Duodenal mucosa (tissue), 2 donors: ENCODE results near the gene RAB30.
"Not testable (repeated sequence)": the region's sequence is repeated elsewhere in the genome, so short reads cannot be mapped to it uniquely, and the experiment has no call there.

Experiments
- H3K27ac ChIP-seq: one replicate; pipeline ENCODE4 v1.7.0; 2013; ENCODE audit warnings: low read depth, low read length
- H3K27me3 ChIP-seq, 2 donors: one replicate each; pipeline ENCODE4 v1.7.0; 2013; ENCODE audit warnings: low read length in 2 of 2, control low read depth in 1 of 2; ENCODE audit not compliant: insufficient read depth in 2 of 2, control insufficient read depth in 1 of 2
- H3K36me3 ChIP-seq, 2 donors: one replicate each; pipeline ENCODE4 v1.7.0; 2013; ENCODE audit warnings: low read length in 2 of 2, control low read depth in 1 of 2; ENCODE audit not compliant: insufficient read depth in 2 of 2, control insufficient read depth in 1 of 2
- H3K4me1 ChIP-seq, 2 donors: one replicate each; pipeline ENCODE4 v1.7.0; 2013; ENCODE audit warnings: low read length in 2 of 2, control low read depth in 1 of 2; ENCODE audit not compliant: insufficient read depth in 2 of 2, control insufficient read depth in 1 of 2
- H3K4me3 ChIP-seq, 2 donors: one replicate each; pipeline ENCODE4 v1.7.0; 2013; ENCODE audit warnings: low read length in 2 of 2, low read depth in 1 of 2
- H3K9ac ChIP-seq, 2 donors: one replicate each; pipeline ENCODE4 v1.7.0; 2013; ENCODE audit warnings: low read length in 2 of 2, low read depth in 1 of 2
- H3K9me3 ChIP-seq, 2 donors: one replicate each; pipeline ENCODE4 v1.7.0; 2013; ENCODE audit warnings: low read length in 2 of 2, control low read depth in 1 of 2; ENCODE audit not compliant: control insufficient read depth in 1 of 2

The RAB30 gene

GRCh38 chr11:83012168-83013067 is 59.3 kb downstream of the RAB30 start:
- no peak overlapping the region for H3K9ac ChIP-seq
- no peaks in the 10 kb centered on the region for H3K36me3 ChIP-seq
- H3K4me1 ChIP-seq: peaks cover 12 to 14% of the 10 kb centered on the region in 2 donors
- no peaks in the 10 kb centered on the region for H3K9me3 ChIP-seq
- no peak overlapping the region for H3K27ac ChIP-seq
- H3K4me3 ChIP-seq: no peak overlapping the region
- H3K27me3 ChIP-seq: no peaks in the 10 kb centered on the region

DNA sequence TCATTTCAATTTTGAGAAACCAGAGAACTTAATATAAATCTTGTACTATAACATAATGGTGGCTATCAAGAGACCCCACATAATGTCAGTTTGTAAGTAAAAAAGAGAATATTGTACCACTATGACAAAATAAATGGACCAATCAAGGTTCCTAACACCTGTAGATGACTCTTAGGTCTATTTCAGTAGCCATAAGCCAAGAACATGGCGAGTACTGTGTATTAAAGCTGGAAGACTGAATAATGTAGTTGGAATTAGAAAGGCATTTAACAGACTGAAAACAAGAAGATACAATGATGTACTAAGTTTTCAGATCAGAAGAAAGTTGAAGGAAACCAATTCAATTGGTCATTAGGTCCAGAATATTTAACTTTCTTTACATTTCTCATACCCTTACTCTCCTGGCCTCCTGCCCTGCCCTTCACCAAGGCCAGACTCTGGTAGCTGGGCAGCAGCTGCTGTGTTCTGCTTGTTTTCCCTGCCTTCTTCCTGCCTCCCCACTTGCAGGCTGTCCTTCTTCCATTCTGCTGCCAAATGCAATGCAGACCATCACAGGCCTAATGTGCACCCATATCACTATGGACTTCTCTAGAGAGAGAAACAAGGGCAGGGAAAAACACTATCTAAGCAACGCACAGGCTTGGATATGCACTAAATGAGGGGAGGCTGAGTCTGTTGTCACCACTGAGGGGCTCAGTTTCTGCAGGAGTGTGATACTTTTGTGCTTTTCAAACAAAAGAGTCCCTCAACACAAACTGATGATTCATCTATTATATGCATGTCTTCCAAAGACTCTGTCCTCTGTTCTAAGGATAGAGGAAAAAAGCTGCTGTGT is 60.1 kb downstream of the RAB30 start:
- no peaks in the 10 kb centered on the region for H3K36me3 ChIP-seq
- H3K27ac ChIP-seq: no peak overlapping the region
- no peak overlapping the region for H3K9ac ChIP-seq
- peaks cover 17 to 22% of the 10 kb centered on the region in 2 donors for H3K4me1 ChIP-seq
- H3K9me3 ChIP-seq: no peaks in the 10 kb centered on the region
- H3K4me3 ChIP-seq: no peak overlapping the region
- no peaks in the 10 kb centered on the region for H3K27me3 ChIP-seq

DNA sequence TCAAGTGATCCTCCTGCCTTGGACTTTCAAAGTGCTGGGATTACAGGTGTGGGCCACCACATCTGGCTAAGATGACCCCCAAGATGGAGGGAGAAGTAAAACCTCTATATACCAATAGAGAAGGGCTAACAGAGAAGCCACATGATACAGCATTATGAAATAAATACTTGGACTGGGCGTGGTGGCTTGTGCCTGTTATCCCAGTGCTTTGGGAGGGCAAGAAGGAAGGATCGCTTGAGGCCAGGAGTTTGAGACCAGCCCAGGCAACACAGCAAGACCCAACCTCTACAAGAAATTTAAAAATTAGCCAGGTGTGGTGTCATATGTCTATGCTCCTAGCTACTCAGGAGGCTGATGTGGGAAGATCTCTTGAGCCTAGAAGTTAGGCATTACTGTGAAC is 61.7 kb downstream of the RAB30 start:
- Histone ChIP-seq H3K4me3 (no peak overlapping the region), H3K27me3 (no peaks in the 10 kb centered on the region), H3K36me3 (no peaks in the 10 kb centered on the region), H3K27ac (no peak overlapping the region), H3K9me3 (no peaks in the 10 kb centered on the region), H3K4me1 (peaks cover 17 to 25% of the 10 kb centered on the region in 2 donors), H3K9ac (no peak overlapping the region)

GRCh38 chr11:83009136-83009535 is 62.6 kb downstream of the RAB30 start:
- not testable (repeated sequence) for H3K9ac ChIP-seq, H3K9me3 ChIP-seq, H3K27me3 ChIP-seq, H3K27ac ChIP-seq, H3K36me3 ChIP-seq, H3K4me3 ChIP-seq
- peaks cover 17 to 32% of the 10 kb centered on the region in 2 donors for H3K4me1 ChIP-seq

DNA sequence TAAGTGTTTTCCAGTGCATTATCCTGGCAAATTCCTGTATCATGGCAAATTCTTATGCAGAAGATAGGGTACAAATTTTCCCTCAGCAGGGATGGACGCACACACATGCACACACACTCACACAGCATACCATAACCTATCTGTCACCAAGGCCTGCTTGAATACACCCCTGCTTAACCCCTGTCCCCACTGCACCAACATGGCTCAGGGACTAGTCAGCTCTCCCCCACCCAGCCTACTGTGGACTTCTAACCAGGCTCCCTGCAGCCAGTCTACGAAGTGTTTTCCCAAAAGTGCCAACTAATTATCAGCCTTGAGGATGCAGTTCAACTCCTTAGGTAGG is 63.1 kb downstream of the RAB30 start:
- H3K4me3 ChIP-seq: no peak overlapping the region
- H3K9me3 ChIP-seq: no peaks in the 10 kb centered on the region
- H3K4me1 ChIP-seq: peaks cover 17 to 32% of the 10 kb centered on the region in 2 donors
- no peak overlapping the region for H3K27ac ChIP-seq
- no peak overlapping the region for H3K9ac ChIP-seq
- H3K36me3 ChIP-seq: no peaks in the 10 kb centered on the region
- H3K27me3 ChIP-seq: no peaks in the 10 kb centered on the region

DNA sequence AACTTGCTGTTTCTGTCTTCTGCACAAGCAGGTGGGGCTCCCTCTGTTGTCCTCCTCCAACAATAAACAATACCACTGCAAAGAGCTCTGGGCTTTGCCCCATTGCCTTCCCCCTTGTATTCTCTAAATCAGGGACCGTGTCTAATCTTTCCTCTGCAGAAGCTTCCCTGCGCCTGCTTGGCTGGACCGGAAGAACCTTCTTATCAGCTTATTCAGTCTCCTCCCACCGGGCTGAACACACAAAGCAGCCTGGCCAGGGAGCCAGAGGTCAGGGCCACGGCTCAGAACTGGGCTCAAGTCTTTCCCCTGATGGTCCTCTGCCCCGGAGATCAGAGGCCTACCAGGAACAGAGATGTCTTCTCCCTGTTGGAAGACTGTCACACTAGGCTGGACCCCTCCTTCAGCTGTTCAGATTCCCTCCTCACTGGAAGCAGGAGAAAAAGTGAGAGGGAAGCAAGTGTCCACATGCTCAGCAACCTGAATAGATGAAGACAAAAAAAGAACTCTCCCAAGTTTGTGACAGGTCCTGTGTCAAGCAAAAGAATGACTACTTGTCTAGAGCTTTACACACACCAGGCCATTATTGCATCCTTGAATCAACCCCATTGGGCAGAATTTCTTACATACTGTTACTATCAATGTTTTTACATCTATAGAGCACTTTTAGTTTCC is 63.7 kb downstream of the RAB30 start:
- H3K9me3 ChIP-seq: no peaks in the 10 kb centered on the region
- H3K27me3 ChIP-seq: no peaks in the 10 kb centered on the region
- no peak overlapping the region for H3K27ac ChIP-seq
- no peaks in the 10 kb centered on the region for H3K36me3 ChIP-seq
- H3K4me1 ChIP-seq: peaks cover 17 to 32% of the 10 kb centered on the region in 2 donors
- H3K9ac ChIP-seq: peak overlapping the region in 1 of 2 donors; percentile 1
- peak overlapping the region in 1 of 2 donors; percentile 18 for H3K4me3 ChIP-seq

GRCh38 chr11:83007477-83007876 is 64.2 kb downstream of the RAB30 start:
- Histone ChIP-seq H3K4me3 (peak overlapping the region in 1 of 2 donors; percentile 18), H3K27me3 (no peaks in the 10 kb centered on the region), H3K9ac (no peak overlapping the region), H3K36me3 (no peaks in the 10 kb centered on the region), H3K9me3 (no peaks in the 10 kb centered on the region), H3K27ac (no peak overlapping the region), H3K4me1 (peaks cover 17 to 32% of the 10 kb centered on the region in 2 donors)

GRCh38 chr11:83006877-83007330 is 64.8 kb downstream of the RAB30 start:
- peak overlapping the region; percentile 22 for H3K27ac ChIP-seq
- H3K9me3 ChIP-seq: no peaks in the 10 kb centered on the region
- no peaks in the 10 kb centered on the region for H3K36me3 ChIP-seq
- H3K27me3 ChIP-seq: no peaks in the 10 kb centered on the region
- no peak overlapping the region for H3K4me3 ChIP-seq
- no peak overlapping the region for H3K9ac ChIP-seq
- peaks cover 17 to 32% of the 10 kb centered on the region in 2 donors for H3K4me1 ChIP-seq

DNA sequence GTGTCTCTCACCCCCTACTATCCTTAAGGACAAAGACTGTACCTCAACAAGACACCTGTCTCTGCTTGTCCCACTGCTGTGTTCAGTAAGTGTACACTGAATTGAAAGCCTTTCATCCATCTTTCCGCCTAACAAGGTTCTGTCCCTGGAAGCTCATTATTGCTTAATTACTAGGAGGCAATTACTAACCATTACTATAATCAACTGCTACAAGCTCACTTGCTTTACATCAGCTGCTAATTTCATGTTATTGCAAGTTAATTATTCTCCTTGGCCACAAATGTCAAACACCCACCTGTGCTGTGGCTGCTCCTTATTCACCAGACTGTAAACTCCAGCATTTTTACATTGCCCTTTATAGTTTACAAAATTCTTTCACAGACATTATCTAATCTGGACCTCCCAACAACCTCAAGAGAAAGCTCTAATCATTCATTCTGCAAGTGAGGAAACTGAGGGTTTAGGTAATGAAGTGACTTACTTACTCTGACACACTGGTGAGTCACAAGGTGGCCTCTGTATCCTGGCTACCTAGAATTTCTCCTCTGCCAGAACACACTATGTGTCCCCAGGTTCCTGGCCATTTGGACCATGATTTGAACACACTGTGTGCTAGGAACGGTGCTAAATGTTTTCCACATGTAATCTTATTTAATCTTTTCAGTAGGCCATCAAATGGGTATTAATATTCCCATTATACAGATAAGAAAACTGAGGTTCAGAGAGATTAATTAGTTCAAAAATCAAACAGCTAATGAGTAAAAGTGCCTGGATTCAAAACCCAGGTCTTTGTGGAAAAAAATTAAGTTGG is 66.7 kb downstream of the RAB30 start:
- no peak overlapping the region for H3K4me3 ChIP-seq
- H3K9me3 ChIP-seq: no peaks in the 10 kb centered on the region
- peaks cover 17 to 32% of the 10 kb centered on the region in 2 donors for H3K4me1 ChIP-seq
- no peaks in the 10 kb centered on the region for H3K27me3 ChIP-seq
- H3K27ac ChIP-seq: no peak overlapping the region
- H3K36me3 ChIP-seq: no peaks in the 10 kb centered on the region
- H3K9ac ChIP-seq: no peak overlapping the region
